MCF 10A (cell line): ENCODE measurements around the gene MDGA2. TPM values are rescaled to one million over a fixed set of nuclear protein-coding genes. Genes with fewer than 3 reads are reported as not detected.
A peak's percentile ranks its signal among the peaks of the same experiment; 100 is the strongest.

Source experiments
- BruUV-seq: library from RNA; stranded (reverse); fragments of 400-500 nt; replicated peaks from 2 replicates; lab custom pipeline; 2021; lab: Mats Ljungman, UMichigan
- CTCF ChIA-PET: fragments of 300-600 bp; sonication (Branson Sonifier 250); formaldehyde crosslinking; extraction: SDS; loops from one replicate; lab custom pipeline; 2021; ENCODE audit warnings: antibody characterized with exemption, inconsistent platforms; lab: Yijun Ruan, JAX
- POLR2A ChIA-PET: fragments of 300-600, 350-650 bp; sonication (Branson Sonifier 250); formaldehyde crosslinking; extraction: SDS; loops from one replicate; lab custom pipeline; 2020; ENCODE audit warnings: antibody characterized with exemption, inconsistent platforms; lab: Yijun Ruan, JAX
- DNase-seq: peaks from one replicate; pipeline ENCODE4 v3.0.0-alpha.2; 2018; ENCODE audit not compliant: unreplicated experiment
- H3K27ac Mint-ChIP-seq: one replicate; pipeline ENCODE4 v1.8.0; 2022; ENCODE audit warnings: mild to moderate bottlenecking, low read depth, mixed read lengths; ENCODE audit not compliant: unreplicated experiment
- H3K27me3 Mint-ChIP-seq: one replicate; pipeline ENCODE4 v1.8.0; 2022; ENCODE audit warnings: mixed read lengths; ENCODE audit not compliant: insufficient read depth, unreplicated experiment
- H3K36me3 Mint-ChIP-seq: one replicate; pipeline ENCODE4 v1.8.0; 2022; ENCODE audit warnings: mild to moderate bottlenecking, moderate library complexity, mixed read lengths; ENCODE audit not compliant: insufficient read depth, unreplicated experiment
- H3K4me1 Mint-ChIP-seq: one replicate; pipeline ENCODE4 v1.8.0; 2022; ENCODE audit warnings: mixed read lengths; ENCODE audit not compliant: insufficient read depth, unreplicated experiment
- H3K4me3 Mint-ChIP-seq: one replicate; pipeline ENCODE4 v1.8.0; 2022; ENCODE audit warnings: mild to moderate bottlenecking, moderate library complexity, mixed read lengths; ENCODE audit not compliant: unreplicated experiment
- H3K9me3 Mint-ChIP-seq: one replicate; pipeline ENCODE4 v1.8.0; 2022; ENCODE audit warnings: mixed read lengths; ENCODE audit not compliant: unreplicated experiment
- intact Hi-C: fragments of 100-400 bp; cut with micrococcal nuclease; formaldehyde crosslinking; loops from 2 replicates; pipeline ENCODE4 v1.14.1; 2022
- total RNA-seq: library from RNA; stranded (reverse); gene quantifications from 2 replicates; pipeline ENCODE4 v1.2.3, GENCODE V29; 2022
- TF ChIP-seq, protein P1 (sequence below): fragments of 200-600 bp; IDR thresholded peaks from one replicate; pipeline ENCODE4 v1.8.0; 2022; ENCODE audit warnings: antibody characterized with exemption, mild to moderate bottlenecking; ENCODE audit not compliant: unreplicated experiment

The MDGA2 gene
- total RNA-seq, 1 experiment from 2014 or later = not detected

DNA sequence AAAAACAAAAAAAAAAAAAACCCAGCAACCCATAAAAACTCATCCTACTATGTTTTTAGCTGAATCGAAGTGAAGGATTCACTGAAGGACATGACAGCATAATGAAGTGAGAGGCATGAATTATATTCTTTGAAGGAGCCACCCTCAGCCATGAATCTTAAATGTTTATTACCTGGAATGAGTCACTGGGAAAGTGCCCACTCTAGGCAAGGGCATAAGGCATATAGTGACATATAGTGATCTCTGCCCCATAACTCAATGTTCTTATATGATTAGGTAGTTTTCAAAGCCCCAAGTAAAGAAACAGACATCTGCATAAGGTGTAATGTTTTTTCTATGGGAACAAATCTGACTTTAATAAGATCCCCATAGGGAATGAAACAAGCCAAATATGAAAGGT, 79.9 kb downstream of the MDGA2 start:
- TF ChIP-seq, protein P1, sequence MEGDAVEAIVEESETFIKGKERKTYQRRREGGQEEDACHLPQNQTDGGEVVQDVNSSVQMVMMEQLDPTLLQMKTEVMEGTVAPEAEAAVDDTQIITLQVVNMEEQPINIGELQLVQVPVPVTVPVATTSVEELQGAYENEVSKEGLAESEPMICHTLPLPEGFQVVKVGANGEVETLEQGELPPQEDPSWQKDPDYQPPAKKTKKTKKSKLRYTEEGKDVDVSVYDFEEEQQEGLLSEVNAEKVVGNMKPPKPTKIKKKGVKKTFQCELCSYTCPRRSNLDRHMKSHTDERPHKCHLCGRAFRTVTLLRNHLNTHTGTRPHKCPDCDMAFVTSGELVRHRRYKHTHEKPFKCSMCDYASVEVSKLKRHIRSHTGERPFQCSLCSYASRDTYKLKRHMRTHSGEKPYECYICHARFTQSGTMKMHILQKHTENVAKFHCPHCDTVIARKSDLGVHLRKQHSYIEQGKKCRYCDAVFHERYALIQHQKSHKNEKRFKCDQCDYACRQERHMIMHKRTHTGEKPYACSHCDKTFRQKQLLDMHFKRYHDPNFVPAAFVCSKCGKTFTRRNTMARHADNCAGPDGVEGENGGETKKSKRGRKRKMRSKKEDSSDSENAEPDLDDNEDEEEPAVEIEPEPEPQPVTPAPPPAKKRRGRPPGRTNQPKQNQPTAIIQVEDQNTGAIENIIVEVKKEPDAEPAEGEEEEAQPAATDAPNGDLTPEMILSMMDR = no peak
- BruUV-seq = no TSS peak
- Mint-ChIP-seq H3K9me3 (no peaks in the 10 kb centered on the region), H3K36me3 (no peaks in the 10 kb centered on the region), H3K27ac (no peak overlapping the region), H3K4me3 (no peak overlapping the region), H3K4me1 (peaks cover 5% of the 10 kb centered on the region), H3K27me3 (peaks cover 11% of the 10 kb centered on the region)
- DNase-seq = no peak
- POLR2A ChIA-PET = no interaction called here
- CTCF ChIA-PET = interaction anchor here (0.6 kb wide), 1 partner anchor 1866 kb away, joined by 3 read pairs; no protein-coding TSS in a partner anchor
- intact Hi-C loops = no loop called here

DNA sequence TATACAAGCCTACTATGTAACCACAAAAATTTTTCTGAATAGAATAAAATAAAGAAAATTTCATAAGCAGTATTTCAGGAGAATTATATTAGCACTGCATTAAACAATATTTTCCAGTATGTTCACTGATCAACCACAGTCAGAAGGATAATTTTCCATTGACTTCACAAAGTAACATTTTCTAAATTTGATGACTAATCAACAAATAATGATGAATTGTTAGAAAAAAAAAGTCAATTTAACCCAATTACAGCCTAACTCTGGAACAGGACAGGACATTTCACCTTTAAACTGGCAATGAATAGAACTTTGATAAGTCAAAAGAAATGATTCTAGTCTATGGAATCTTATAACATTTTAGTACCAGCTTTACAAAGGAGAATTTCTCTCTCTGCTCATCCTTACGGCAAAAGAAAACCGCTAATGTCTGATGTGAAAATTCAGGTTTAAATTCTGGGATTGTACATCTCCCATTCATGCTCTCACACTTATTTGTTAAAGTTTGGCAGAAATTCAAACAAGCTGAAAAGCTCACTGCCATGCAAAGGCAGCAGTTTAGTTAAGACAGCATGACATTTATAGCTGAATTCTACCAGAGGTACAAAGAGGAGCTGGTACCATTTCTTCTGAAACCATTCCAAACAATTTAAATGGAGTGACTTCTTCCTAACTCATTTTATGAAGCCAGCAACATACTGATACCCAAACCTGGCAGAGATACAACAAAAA, 84.5 kb downstream of the MDGA2 start:
- H3K9me3 Mint-ChIP-seq = no peaks in the 10 kb centered on the region
- ChIA-PET CTCF (no interaction called here), POLR2A (no interaction called here)
- TF ChIP-seq, protein P1 = no peak
- no peaks in the 10 kb centered on the region for H3K36me3 Mint-ChIP-seq
- no peak overlapping the region for H3K4me3 Mint-ChIP-seq
- H3K27me3 Mint-ChIP-seq = no peaks in the 10 kb centered on the region
- intact Hi-C loops = no loop called here
- DNase-seq = no peak
- H3K27ac Mint-ChIP-seq = no peak overlapping the region
- no TSS peak for BruUV-seq
- H3K4me1 Mint-ChIP-seq = no peaks in the 10 kb centered on the region

DNA sequence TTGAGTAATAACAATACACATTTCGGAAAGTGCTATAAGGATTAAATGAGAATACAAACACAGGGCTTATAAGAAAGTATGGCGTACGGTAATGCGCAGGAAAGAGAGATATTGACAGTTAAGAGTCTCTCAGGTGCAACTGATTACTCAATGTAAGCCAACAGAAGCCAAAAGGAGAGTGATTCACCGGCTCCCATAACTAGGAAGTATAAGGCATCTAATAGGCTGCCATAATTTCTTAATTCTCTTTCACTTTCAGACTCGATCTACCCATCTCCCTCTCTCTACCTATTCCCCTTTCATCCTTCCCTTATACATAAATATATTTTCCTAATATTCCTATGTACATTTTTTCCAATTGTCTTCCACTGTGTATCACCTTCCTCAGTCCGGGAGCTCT, 90.0 kb downstream of the MDGA2 start:
- ChIA-PET POLR2A (interaction anchor here (0.7 kb wide), 1 partner anchor 1576 kb away, joined by 3 read pairs; no protein-coding TSS in a partner anchor), CTCF (no interaction called here)
- BruUV-seq = no TSS peak
- TF ChIP-seq, protein P1 = no peak
- Mint-ChIP-seq H3K9me3 (no peaks in the 10 kb centered on the region), H3K27me3 (peaks cover 23% of the 10 kb centered on the region), H3K27ac (no peak overlapping the region), H3K4me1 (no peaks in the 10 kb centered on the region), H3K4me3 (peak overlapping the region; percentile 9), H3K36me3 (no peaks in the 10 kb centered on the region)
- peak; percentile 24 for DNase-seq
- intact Hi-C loops = no loop called here

DNA sequence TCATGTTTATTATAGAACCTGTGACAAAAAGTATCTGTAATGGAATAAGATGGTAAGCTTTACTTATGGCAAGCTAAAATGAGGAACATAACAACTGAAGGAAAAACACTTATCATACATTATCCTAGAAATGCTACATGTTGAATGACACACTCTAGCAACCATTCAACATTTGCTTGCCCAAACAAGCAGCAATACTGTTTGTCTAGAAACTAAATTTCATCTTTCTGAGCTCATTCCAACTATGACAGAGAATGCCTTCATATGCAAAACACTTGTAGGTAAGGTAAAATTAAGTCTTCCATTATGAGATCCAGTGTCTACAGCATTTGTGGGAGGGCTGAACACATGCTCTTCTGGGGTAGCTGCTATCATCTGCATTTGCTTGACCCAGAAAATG, 108.1 kb downstream of the MDGA2 start:
- Mint-ChIP-seq H3K36me3 (no peaks in the 10 kb centered on the region), H3K9me3 (peaks cover 8% of the 10 kb centered on the region), H3K4me3 (no peak overlapping the region), H3K27ac (no peak overlapping the region), H3K27me3 (peaks cover 8% of the 10 kb centered on the region), H3K4me1 (no peaks in the 10 kb centered on the region)
- CTCF ChIA-PET = no interaction called here
- DNase-seq = no peak
- POLR2A ChIA-PET = no interaction called here
- TF ChIP-seq, protein P1 = no peak
- intact Hi-C loops = no loop called here
- no TSS peak for BruUV-seq
